Testis (tissue), 2 donors: ENCODE data around the gene PIANP.

Experiments used
- POLR2A ChIP-seq: fragments of 450-650 bp; IDR thresholded peaks from one replicate; pipeline ENCODE4 v1.6.1; 2017; ENCODE audit warnings: antibody characterized with exemption, mild to moderate bottlenecking, moderate library complexity
- TF ChIP-seq, protein P1 (sequence below), 3 experiments: fragments of 450-650 bp in 2 of 3; fragments of 200-600 bp in 1 of 3; sonication (generic) in 1 of 3; IDR thresholded peaks; one replicate each; pipeline ENCODE4 v1.5.1; 2016 to 2019; ENCODE audit warnings: antibody characterized with exemption in 3 of 3, mild to moderate bottlenecking in 2 of 3, moderate library complexity in 1 of 3

DNA sequence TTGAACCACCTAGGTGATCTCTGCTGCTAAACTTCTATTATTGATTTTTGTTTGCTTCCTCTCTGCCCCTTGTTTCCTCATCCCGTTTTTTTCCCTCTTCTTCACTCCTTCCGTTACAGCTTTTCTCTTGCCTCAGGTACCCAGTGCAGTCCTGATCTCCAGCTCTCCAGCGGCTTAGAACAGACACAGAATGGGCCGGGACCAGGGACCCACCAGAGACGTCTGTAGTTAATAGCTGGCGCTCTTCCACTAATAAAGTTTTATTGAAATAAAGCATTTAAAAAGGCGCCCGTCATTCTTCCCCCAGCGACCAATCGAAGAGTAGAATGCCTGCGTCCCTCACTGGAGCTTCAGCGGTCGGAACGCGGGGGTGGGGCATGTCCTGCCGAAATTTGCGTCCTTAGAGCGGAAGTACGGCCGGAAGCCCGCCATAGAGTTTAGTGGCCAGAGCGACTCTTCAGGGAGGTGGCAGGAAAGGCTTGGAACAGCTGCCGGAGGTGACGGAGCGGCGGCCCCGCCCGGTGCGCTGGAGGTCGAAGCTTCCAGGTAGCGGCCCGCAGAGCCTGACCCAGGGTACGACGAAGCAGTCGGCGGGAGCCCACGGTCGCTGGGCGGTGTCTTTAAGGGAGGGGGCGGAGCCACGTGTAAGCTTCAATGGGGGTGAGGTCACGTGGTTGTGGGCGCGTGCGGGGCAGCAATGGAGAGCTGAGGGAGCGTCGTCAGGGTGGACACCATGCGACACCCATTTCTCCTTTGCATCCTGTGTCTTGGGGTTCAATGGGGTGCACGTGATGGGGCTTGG, 23.2 kb upstream of the PIANP start, which contains the start of gene COPS7A:
- TF ChIP-seq, protein P1, sequence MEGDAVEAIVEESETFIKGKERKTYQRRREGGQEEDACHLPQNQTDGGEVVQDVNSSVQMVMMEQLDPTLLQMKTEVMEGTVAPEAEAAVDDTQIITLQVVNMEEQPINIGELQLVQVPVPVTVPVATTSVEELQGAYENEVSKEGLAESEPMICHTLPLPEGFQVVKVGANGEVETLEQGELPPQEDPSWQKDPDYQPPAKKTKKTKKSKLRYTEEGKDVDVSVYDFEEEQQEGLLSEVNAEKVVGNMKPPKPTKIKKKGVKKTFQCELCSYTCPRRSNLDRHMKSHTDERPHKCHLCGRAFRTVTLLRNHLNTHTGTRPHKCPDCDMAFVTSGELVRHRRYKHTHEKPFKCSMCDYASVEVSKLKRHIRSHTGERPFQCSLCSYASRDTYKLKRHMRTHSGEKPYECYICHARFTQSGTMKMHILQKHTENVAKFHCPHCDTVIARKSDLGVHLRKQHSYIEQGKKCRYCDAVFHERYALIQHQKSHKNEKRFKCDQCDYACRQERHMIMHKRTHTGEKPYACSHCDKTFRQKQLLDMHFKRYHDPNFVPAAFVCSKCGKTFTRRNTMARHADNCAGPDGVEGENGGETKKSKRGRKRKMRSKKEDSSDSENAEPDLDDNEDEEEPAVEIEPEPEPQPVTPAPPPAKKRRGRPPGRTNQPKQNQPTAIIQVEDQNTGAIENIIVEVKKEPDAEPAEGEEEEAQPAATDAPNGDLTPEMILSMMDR (IDR thresholded peaks at IDR 0.05), result peak in 1 of 3 experiments; percentile 11
- no peak for TF ChIP-seq POLR2A
